Endothelial cell of umbilical vein (primary cell): ENCODE data around the gene PLB1. TPM values are rescaled to one million over a fixed set of nuclear protein-coding genes. Genes with fewer than 3 reads are reported as not detected.
A peak's percentile ranks its signal among the peaks of the same experiment; 100 is the strongest.

Experiments used
- BruUV-seq: library from RNA; stranded (reverse); fragments of 400-500 nt; replicated peaks from 2 replicates; lab custom pipeline; 2021; lab: Mats Ljungman, UMichigan
- CTCF ChIA-PET: fragments of 300-600, 350-600 bp; sonication (Branson Sonifier 250); formaldehyde crosslinking; loops from one replicate; lab custom pipeline; 2021; ENCODE audit warnings: antibody characterized with exemption, inconsistent platforms; lab: Charles Lee
- POLR2A ChIA-PET: fragments of 300-600, 350-600 bp; sonication (Branson Sonifier 250); formaldehyde crosslinking; loops from one replicate; lab custom pipeline; 2021; ENCODE audit warnings: antibody characterized with exemption, inconsistent platforms; lab: Charles Lee
- DNase-seq: peaks from one replicate; pipeline ENCODE4 v3.0.0-alpha.2; 2011; ENCODE audit warnings: low read depth, low spot score
- FAIRE-seq: peaks from 2 replicates; lab custom pipeline; 2011; peaks lifted over from hg19 to GRCh38; lab: Jason Lieb, UNC
- H2AFZ ChIP-seq: 2 replicates; pipeline ENCODE4 v1.6.0; 2012; ENCODE audit warnings: low read depth, low read length, control low read depth, inconsistent platforms
- H3K27ac ChIP-seq: 2 replicates; pipeline ENCODE4 v1.5.1; 2011; ENCODE audit warnings: low read depth, mild to moderate bottlenecking, control low read depth, low read length, moderate library complexity; ENCODE audit not compliant: insufficient read depth
- H3K27me3 ChIP-seq, 2 experiments: 2 replicates each; pipeline versions ENCODE4 v1.6.0 to v1.6.1; 2011; ENCODE audit warnings: low read length in 2 of 2, mixed read lengths in 1 of 2; ENCODE audit not compliant: control insufficient read depth in 2 of 2, insufficient read depth in 2 of 2
- H3K36me3 ChIP-seq, 2 experiments: 2 replicates in 1 of 2; 3 replicates in 1 of 2; pipeline ENCODE4 v1.5.1; 2011; ENCODE audit warnings: low read length in 2 of 2, mild to moderate bottlenecking in 1 of 2, moderate library complexity in 1 of 2; ENCODE audit not compliant: control insufficient read depth in 2 of 2, insufficient read depth in 2 of 2; ENCODE audit errors: extremely low read depth in 1 of 2
- H3K4me1 ChIP-seq: 3 replicates; pipeline ENCODE4 v1.5.1; 2011; ENCODE audit warnings: mild to moderate bottlenecking, low read length; ENCODE audit not compliant: control insufficient read depth, insufficient read depth; ENCODE audit errors: extremely low read depth
- H3K4me2 ChIP-seq: 2 replicates; pipeline ENCODE4 v1.6.1; 2011; ENCODE audit warnings: low read length, control low read depth, mixed read lengths; ENCODE audit not compliant: insufficient read depth
- H3K4me3 ChIP-seq, 3 experiments: fragments of 200-600 bp in 1 of 3; sonication (generic), shearing (Covaris generic) in 1 of 3; replicated peaks in 1 of 3; 2 replicates each; pipeline ENCODE4 v1.5.1; 2011 to 2016; ENCODE audit warnings: control low read depth in 3 of 3, low read length in 3 of 3, mild to moderate bottlenecking in 2 of 3, inconsistent platforms in 1 of 3, low read depth in 1 of 3, moderate library complexity in 1 of 3; ENCODE audit not compliant: insufficient read depth in 1 of 3
- H3K79me2 ChIP-seq: 2 replicates; pipeline ENCODE4 v1.6.0; 2012; ENCODE audit warnings: low read length, inconsistent platforms; ENCODE audit not compliant: control insufficient read depth, insufficient read depth
- H3K9ac ChIP-seq: replicated peaks from 2 replicates; pipeline ENCODE3; 2011; ENCODE audit warnings: low read length, control low read depth; ENCODE audit not compliant: insufficient read depth; ENCODE audit errors: extremely low read depth
- H3K9me1 ChIP-seq: replicated peaks from 3 replicates; pipeline ENCODE4 v1.6.0; 2011; ENCODE audit warnings: mild to moderate bottlenecking, low read length; ENCODE audit not compliant: control insufficient read depth, insufficient read depth; ENCODE audit errors: extremely low read depth
- H3K9me3 ChIP-seq: replicated peaks from 2 replicates; pipeline ENCODE4 v1.5.1; 2012; ENCODE audit warnings: low read length, inconsistent platforms; ENCODE audit not compliant: control insufficient read depth, insufficient read depth
- H4K20me1 ChIP-seq: replicated peaks from 2 replicates; pipeline ENCODE3; 2011; ENCODE audit warnings: mild to moderate bottlenecking, low read length; ENCODE audit not compliant: control insufficient read depth, insufficient read depth; ENCODE audit errors: extremely low read depth
- CTCF ChIP-seq, 2 donors: IDR thresholded peaks; 1 replicate in 1 of 2; 2 replicates in 1 of 2; pipeline ENCODE4 v1.5.1; 2011; ENCODE audit warnings: low read length in 2 of 2, mild to moderate bottlenecking in 2 of 2, moderate library complexity in 2 of 2, control low read depth in 1 of 2, inconsistent platforms in 1 of 2, low read depth in 1 of 2; ENCODE audit not compliant: insufficient read depth in 1 of 2; ENCODE audit errors: extremely low read depth in 1 of 2
- EZH2 ChIP-seq: IDR thresholded peaks from 2 replicates; pipeline ENCODE4 v1.6.1; 2012; ENCODE audit warnings: borderline replicate concordance, low read depth, mild to moderate bottlenecking, moderate library complexity, low read length, inconsistent platforms; ENCODE audit not compliant: severe bottlenecking
- FOS ChIP-seq: IDR thresholded peaks from 2 replicates; pipeline ENCODE4 v1.6.1; 2011; ENCODE audit warnings: mild to moderate bottlenecking, low read length, moderate library complexity, borderline replicate concordance; ENCODE audit not compliant: insufficient read depth
- GATA2 ChIP-seq: IDR thresholded peaks from 2 replicates; pipeline ENCODE4 v1.7.0; 2011; ENCODE audit warnings: low read depth, mild to moderate bottlenecking, moderate library complexity, mixed read lengths, low read length; ENCODE audit not compliant: insufficient read length, insufficient read depth
- JUN ChIP-seq: IDR thresholded peaks from 2 replicates; pipeline ENCODE4 v1.6.1; 2011; ENCODE audit warnings: borderline replicate concordance, low read depth; ENCODE audit not compliant: insufficient read length, insufficient read depth
- MAX ChIP-seq: IDR thresholded peaks from 2 replicates; pipeline ENCODE4 v1.6.1; 2011; ENCODE audit not compliant: insufficient read depth, insufficient read length
- MYC ChIP-seq: IDR thresholded peaks from one replicate; pipeline ENCODE4 v1.6.1; 2011; ENCODE audit warnings: mild to moderate bottlenecking, low read depth, low read length
- POLR2A ChIP-seq: IDR thresholded peaks from 2 replicates; pipeline ENCODE4 v1.6.1; 2012; ENCODE audit warnings: low read depth, mild to moderate bottlenecking, control low read depth, low read length
- POLR2AphosphoS5 ChIP-seq: IDR thresholded peaks from 2 replicates; pipeline ENCODE4 v1.6.1; 2012; ENCODE audit warnings: low read depth, mild to moderate bottlenecking, control low read depth, low read length, moderate library complexity; ENCODE audit not compliant: insufficient read depth
- dilution Hi-C: fragments of 300-500 bp; cut with MboI; formaldehyde crosslinking; loops from one replicate; pipeline ENCODE4 v1.15.0; 2019; ENCODE audit warnings: low sequenced_read_pairs; ENCODE audit not compliant: extremely low pct_ligation_motif_present
- intact Hi-C: fragments of 100-400 bp; cut with micrococcal nuclease; formaldehyde crosslinking; loops from one replicate; pipeline ENCODE4 v1.10.0; 2022
- polyA plus RNA-seq, 4 experiments: library from polyadenylated mRNA; depleted of rRNA in 3 of 4; stranded (reverse) in 3 of 4; unstranded in 1 of 4; fragments of >200 nt; gene quantifications; 2 replicates each; pipeline versions ENCODE4 v1.2.1 to v1.2.3, GENCODE V29; 2011 to 2012; ENCODE audit warnings: missing spikeins in 1 of 4
- total RNA-seq: library from RNA; stranded (reverse); gene quantifications from 2 replicates; pipeline ENCODE4 v1.2.3, GENCODE V29; 2021

Gene PLB1
- total and polyA plus RNA-seq, 2 donors (not counting 3 experiments of a cell fraction or from before 2014, with no cell fraction given), result 0.75 to 0.80 TPM

- POLR2A ChIA-PET, result no interaction called here
- H3K27me3 ChIP-seq, result peaks cover 0 to 9% of the 10 kb centered on the region in 2 experiments
Observed at GRCh38 chr2:28490558-28490957, 5.3 kb upstream of the PLB1 start.

More at GRCh38 chr2:28490558-28490957, 5.3 kb upstream of the PLB1 start:
- Histone ChIP-seq H3K79me2 (no peaks in the 10 kb centered on the region), H3K27ac (no peak overlapping the region), H3K4me2 (no peak overlapping the region), H3K9me3 (no peaks in the 10 kb centered on the region), H2AFZ (no peak overlapping the region), H3K4me1 (no peaks in the 10 kb centered on the region), H3K4me3 (no peak overlapping the region), H3K36me3 (no peaks in the 10 kb centered on the region), H3K9ac (no peak overlapping the region), H3K9me1 (no peaks in the 10 kb centered on the region), H4K20me1 (no peaks in the 10 kb centered on the region)
- DNase-seq (peak; percentile 17), FAIRE-seq (no peak)
- BruUV-seq, result no TSS peak
- dilution Hi-C loops (no loop called here), intact Hi-C loops (no loop called here)
- CTCF ChIA-PET, result no interaction called here
- TF ChIP-seq CTCF (IDR thresholded peaks at IDR 0.05; ENCODE audit: extremely low read depth in 1 of 2, insufficient read depth in 1 of 2, low read depth in 1 of 2, low read length in 2 of 2) (no peak), EZH2 (no peak), MAX (no peak), JUN (no peak), MYC (no peak), FOS (no peak), POLR2AphosphoS5 (no peak), POLR2A (no peak), GATA2 (no peak)
